GM19240 (cell line): ENCODE results near the gene RAD21L1.
"Not testable (repeated sequence)": the region's sequence is repeated elsewhere in the genome, so short reads cannot be mapped to it uniquely, and the experiment has no call there.

Experiments used
- DNase-seq: peaks from one replicate; pipeline ENCODE4 v3.0.0; 2011; ENCODE audit warnings: low spot score; ENCODE audit not compliant: insufficient read length

The RAD21L1 gene

GRCh38 chr20:1224205-1224890, 1.5 kb upstream of the RAD21L1 start:
- DNase-seq = no peak

DNA sequence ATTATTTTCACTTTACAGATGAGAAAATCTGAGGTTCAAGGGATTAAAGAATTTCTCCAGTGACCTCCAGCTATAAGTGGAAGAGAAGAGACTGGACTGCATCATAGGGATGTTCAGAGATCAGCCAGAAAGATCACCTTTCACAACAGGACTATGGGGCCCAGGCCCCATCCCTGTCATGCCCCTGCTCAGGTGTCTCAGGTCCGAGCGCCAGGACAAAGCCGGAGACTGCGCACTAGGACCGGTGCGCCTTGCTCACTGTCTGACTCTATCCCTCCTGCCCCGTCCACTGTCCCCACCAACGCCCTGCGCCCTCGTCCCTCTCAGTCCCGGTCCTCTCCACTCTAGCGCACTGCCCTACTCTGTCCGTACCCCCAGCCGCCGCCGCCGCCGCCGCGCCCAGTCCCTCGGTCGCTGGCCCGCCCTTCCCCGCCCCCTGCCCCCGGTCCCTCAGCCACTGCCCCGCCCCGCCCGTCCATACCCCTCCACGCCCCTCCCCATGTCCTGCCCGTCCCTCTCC, 521 bp upstream of the RAD21L1 start:
- DNase-seq = no peak

GRCh38 chr20:1229541-1229940, 3.7 kb downstream of the RAD21L1 start:
- no peak for DNase-seq

DNA sequence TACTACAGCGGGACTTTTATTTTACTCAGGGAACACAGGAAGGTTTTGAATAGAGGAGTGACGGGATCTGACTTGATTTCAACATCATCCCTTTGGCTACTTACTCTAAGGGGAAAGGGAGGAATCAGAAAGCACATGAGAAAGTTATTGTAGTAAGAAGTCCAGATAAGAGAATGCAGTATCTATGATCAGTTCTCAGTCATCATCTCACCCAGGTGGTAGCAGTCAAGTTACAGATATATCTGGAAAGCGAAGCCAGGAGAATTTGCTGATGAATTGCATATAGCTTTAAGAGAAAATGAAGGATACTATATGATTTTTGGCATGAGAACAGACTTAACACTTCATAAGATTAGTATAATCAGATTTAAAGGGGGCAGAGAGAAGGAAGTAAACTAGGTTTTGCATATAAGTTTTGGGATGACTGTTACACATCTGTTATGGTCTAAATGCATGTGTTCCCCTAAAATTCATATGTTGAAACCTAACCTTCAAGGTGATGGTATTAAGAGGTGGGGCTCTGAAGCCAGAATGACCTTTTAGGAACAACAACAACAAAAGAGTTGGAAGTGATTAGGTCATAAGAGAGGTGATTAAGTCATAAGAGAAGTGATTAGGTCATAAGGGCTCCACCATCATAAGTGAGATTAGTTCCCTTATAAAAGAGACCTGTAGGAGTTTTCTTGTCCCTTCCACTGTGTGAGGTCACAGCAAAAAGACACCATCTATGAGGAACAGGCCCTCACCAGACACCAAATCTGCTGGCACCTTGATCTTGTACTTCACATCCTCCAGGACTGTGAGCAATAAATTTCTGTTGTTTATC, 6.7 kb downstream of the RAD21L1 start:
- DNase-seq = no peak

DNA sequence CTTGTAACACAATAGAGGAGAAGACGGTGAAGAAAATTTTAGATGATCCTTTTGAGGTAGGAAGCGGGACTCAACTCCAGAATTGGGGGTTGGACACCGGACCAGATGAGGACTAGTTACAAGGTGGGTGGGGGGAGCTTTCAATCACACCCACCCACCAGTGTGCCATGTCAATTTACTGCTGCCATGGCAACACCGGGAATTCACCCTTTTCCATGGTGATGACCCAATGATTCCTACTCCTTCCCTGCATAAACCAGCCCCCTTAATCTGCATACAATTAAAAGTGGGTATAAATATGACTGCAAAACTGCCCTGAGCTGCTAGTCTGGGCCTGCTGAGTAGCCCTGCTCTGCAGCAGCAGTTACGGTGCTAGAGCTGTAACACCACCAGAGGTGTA, 14.7 kb downstream of the RAD21L1 start:
- DNase-seq = no peak

- no peak for DNase-seq
These were observed 15.6 kb downstream of the RAD21L1 start for GRCh38 chr20:1241456-1241855.

DNA sequence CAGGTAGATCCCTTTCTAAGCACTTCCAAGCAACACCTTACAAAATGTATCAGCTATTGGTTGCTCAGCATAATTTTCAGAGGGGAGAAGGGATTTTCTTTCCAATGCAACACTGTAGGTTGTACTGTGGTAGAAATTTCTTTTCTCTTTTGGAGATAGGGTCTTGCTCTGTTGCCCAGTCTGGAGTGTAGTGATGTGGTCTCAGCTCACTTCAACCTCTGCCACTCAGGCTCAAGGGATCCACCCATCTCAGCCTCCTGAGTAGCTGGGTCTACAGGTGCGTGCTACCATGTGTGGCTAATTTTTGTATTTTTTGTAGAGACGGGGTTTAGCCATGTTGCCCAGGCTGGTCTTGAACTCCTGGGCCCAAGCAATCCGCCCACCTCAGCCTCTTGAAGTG, 16.3 kb downstream of the RAD21L1 start:
- no peak for DNase-seq

GRCh38 chr20:1242530-1242929, 16.7 kb downstream of the RAD21L1 start:
- DNase-seq = no peak

DNA sequence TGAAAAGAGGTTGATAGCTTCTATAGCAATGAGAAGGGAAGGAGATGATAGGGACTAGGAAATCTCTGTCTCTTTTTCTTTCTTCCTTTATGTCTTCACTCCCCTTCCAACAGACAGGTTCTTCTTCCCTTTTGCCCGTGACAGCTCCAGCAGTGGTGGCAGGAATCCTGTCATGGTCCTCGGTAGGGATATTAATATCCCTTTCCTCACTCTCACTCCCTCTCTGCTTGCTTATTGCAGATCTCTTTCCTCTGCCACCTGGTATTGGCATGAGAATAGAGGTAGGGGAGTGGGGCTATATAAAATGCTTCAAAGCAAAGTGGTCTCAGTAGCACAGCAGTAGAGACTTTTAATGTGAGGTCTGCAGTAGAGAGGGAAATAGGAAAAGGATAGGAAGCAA, 19.7 kb downstream of the RAD21L1 start:
- DNase-seq = no peak

- no peak for DNase-seq
These were observed 21.8 kb downstream of the RAD21L1 start for GRCh38 chr20:1247689-1248088.

DNA sequence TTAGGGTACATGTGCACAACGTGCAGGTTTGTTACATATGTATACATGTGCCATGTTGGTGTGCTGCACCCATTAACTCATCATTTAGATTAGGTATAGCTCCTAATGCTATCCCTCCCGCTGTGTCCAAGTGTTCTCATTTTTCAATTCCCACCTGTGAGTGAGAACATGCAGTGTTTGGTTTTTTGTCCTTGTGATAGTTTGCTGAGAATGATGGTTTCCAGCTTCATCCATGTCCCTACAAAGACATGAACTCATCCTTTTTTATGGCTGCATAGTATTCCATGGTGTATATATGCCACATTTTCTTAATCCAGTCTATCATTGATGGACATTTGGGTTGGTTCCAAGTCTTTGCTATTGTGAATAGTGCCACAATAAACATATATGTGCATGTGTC, 24.4 kb downstream of the RAD21L1 start:
- not testable (repeated sequence) for DNase-seq

- DNase-seq = no peak
These were observed 26.6 kb downstream of the RAD21L1 start for GRCh38 chr20:1252416-1252815.

- no peak for DNase-seq
These were observed 28.4 kb downstream of the RAD21L1 start for GRCh38 chr20:1254254-1254653.

DNA sequence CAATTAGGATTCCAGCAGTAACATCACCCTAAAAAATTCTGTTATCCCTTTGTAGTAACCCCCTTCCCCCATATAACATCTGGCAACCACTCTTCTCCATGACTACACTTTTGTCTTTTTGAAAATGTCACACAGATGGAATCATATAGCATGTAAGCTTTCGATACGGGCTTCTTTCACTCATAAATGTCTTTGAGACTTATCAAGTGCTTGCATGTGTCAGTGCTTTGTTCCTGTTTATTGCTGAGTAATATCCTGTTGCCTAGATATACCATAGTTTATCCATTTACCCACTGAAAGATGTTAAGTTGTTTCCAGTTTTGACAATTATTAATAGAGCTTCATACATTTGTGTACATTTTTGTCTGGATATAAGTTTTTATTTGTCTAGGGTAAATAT, 29.8 kb downstream of the RAD21L1 start:
- no peak for DNase-seq

- no peak for DNase-seq
These were observed 38.0 kb downstream of the RAD21L1 start for GRCh38 chr20:1263853-1264252.

GRCh38 chr20:1264727-1265126, 38.9 kb downstream of the RAD21L1 start:
- no peak for DNase-seq

DNA sequence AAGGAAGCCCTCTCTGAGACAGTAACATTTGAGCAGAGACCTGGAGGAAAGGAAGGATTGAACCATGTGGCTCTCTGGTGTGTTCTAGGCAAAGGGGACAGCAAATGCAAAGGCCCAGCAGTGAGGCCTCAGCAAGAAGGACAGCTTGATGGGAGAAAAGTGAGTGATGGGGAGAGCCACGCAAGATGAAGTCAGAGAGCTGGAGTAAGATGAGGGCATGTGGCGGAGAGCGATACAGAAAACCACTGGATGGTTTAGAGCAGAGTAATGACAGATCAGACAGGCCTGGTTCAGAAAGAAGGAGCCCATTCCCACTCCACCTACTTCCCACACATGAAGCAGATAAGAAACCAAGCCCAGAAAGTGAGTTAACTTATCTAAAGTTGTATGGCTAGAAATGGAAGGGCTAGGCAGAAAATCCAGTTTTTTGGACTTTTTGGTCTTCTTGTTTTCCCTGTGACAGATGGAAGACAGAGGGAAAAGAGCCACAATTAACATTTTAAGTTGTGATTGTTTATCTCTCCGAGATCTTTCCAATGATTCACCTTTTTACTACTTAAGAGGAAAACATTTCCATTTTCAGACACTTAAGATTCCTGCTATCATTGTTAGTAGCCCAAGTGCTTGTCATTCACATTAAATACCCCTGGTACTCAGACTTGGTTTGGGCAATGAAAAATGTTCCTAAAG, 39.5 kb downstream of the RAD21L1 start:
- DNase-seq = no peak

DNA sequence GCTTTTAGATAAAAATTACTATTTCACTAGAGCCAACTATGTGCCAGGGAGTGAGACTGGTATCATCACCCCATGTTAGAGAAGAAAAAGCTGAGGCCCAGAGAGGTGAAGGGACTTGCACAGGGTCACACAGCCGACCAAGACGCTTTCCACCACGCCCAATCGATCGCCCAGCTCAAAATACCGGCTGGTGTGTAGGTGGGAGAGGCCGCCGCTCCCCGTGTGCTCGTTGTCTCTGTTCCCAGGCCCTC, 40.0 kb downstream of the RAD21L1 start:
- no peak for DNase-seq

DNA sequence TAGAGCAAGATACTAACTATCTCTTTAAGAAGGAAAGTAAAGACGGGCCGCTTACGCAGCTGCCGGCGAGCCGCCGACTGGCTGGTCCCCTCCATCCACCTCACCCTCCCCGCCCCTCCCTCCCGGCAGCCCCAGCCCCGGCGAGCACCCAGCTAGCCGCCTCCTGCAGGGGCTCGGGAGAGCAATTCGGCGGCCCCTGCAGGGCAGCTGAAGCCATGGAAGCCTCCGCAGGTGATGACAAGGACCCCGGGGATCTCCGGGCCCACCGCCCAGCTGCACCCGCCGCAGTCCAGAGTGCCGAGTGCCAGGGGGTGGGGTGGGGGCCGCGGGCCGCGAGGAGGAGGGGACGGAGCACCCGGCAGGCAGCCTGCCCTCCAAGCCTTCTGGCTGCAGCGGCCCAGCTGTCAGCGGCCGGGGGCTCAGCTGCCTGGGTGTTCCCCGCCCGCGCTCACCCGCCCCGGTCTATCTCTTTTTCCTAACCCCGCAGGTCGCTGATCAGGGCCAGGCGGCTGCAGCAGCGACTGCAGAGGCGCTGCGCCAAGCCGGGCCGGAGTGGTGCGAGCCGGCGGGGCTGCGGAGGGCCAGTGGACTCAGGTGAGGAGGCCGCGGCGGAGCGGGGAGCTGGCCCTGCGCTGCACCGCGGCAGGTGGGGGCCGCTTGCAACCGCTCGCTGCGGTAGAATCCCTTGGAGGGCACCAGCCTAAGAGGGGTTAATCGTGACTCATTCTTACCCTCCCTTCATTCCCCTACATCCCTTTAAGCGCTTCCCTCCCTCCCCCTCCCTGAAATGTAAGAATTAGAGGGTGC, 40.5 kb downstream of the RAD21L1 start, which contains the start of gene SNPH:
TSS of gene SNPH (plus strand) at position 128 of the 807 bp plus-strand sequence. CDS start 29,946 bp downstream, outside the sequence.
- DNase-seq = peak; percentile 29

GRCh38 chr20:1267161-1267560, 41.3 kb downstream of the RAD21L1 start:
- no peak for DNase-seq

GRCh38 chr20:1267809-1268374, 42.0 kb downstream of the RAD21L1 start:
- no peak for DNase-seq
